CD4-positive, alpha-beta memory T cell (primary cell): ENCODE results near the gene MACROD2. TPM values are rescaled to one million over a fixed set of nuclear protein-coding genes. Genes with fewer than 3 reads are reported as not detected.

Experiments used
- CTCF ChIA-PET: fragments of 350-600 bp; sonication (Branson Sonifier 250); formaldehyde crosslinking; loops from one replicate; lab custom pipeline; 2021; ENCODE audit warnings: inconsistent platforms; ENCODE audit not compliant: partially characterized antibody; lab: Charles Lee
- POLR2A ChIA-PET: fragments of 350-600 bp; sonication (Branson Sonifier 250); formaldehyde crosslinking; loops from one replicate; lab custom pipeline; 2021; ENCODE audit not compliant: partially characterized antibody; lab: Charles Lee
- DNase-seq, 5 donors: peaks; one replicate each; pipeline versions ENCODE4 v3.0.0 to v3.0.0-alpha.2; 2020 to 2022; ENCODE audit warnings: mixed read lengths in 1 of 5
- H3K27ac ChIP-seq: one replicate; pipeline ENCODE4 v1.7.0; 2013; ENCODE audit warnings: low read depth, low read length
- H3K27me3 ChIP-seq: 2 replicates; pipeline ENCODE4 v1.7.0; 2013; ENCODE audit warnings: mild to moderate bottlenecking, low read length, moderate library complexity; ENCODE audit not compliant: insufficient read depth
- H3K36me3 ChIP-seq: 2 replicates; pipeline ENCODE4 v1.7.0; 2013; ENCODE audit warnings: mild to moderate bottlenecking, low read length, moderate library complexity; ENCODE audit not compliant: insufficient read depth
- H3K4me1 ChIP-seq: 2 replicates; pipeline ENCODE4 v1.7.0; 2013; ENCODE audit warnings: mild to moderate bottlenecking, low read length, moderate library complexity; ENCODE audit not compliant: insufficient read depth
- H3K4me3 ChIP-seq, 2 donors: one replicate each; pipeline ENCODE4 v1.7.0; 2013; ENCODE audit warnings: low read length in 2 of 2, mild to moderate bottlenecking in 1 of 2
- H3K9me3 ChIP-seq, 2 donors: one replicate each; pipeline ENCODE4 v1.7.0; 2013; ENCODE audit warnings: low read length in 2 of 2, control low read depth in 1 of 2; ENCODE audit not compliant: control insufficient read depth in 1 of 2
- H3K27ac Mint-ChIP-seq, 7 donors: one replicate each; pipeline ENCODE4 v1.8.0; 2020 to 2021; ENCODE audit warnings: mixed read lengths in 7 of 7, mild to moderate bottlenecking in 6 of 7, inconsistent platforms in 3 of 7, moderate library complexity in 3 of 7
- H3K27me3 Mint-ChIP-seq, 2 donors: one replicate each; pipeline ENCODE4 v1.8.0; 2020 to 2021; ENCODE audit warnings: mixed read lengths in 2 of 2
- H3K36me3 Mint-ChIP-seq, 2 donors: one replicate each; pipeline ENCODE4 v1.8.0; 2020 to 2021; ENCODE audit warnings: mixed read lengths in 2 of 2, inconsistent platforms in 1 of 2, mild to moderate bottlenecking in 1 of 2
- H3K4me1 Mint-ChIP-seq, 4 donors: one replicate each; pipeline ENCODE4 v1.8.0; 2020 to 2021; ENCODE audit warnings: mixed read lengths in 4 of 4, mild to moderate bottlenecking in 1 of 4
- H3K4me3 Mint-ChIP-seq, 8 donors: one replicate each; pipeline ENCODE4 v1.8.0; 2020 to 2021; ENCODE audit warnings: mixed read lengths in 8 of 8, mild to moderate bottlenecking in 7 of 8, moderate library complexity in 6 of 8, inconsistent platforms in 3 of 8
- H3K9me3 Mint-ChIP-seq, 8 donors: one replicate each; pipeline ENCODE4 v1.8.0; 2020 to 2021; ENCODE audit warnings: mixed read lengths in 8 of 8, mild to moderate bottlenecking in 5 of 8, inconsistent platforms in 3 of 8, moderate library complexity in 1 of 8
- intact Hi-C: fragments of 100-400 bp; cut with micrococcal nuclease; formaldehyde crosslinking; loops from one replicate; pipeline ENCODE4 v1.15.1; 2023
- polyA plus RNA-seq, 2 donors: library from polyadenylated mRNA; unstranded; fragments of 300-500 nt; fragmentation: Illumina TruSeq; gene quantifications; one replicate each; pipeline ENCODE4 v1.2.3, GENCODE V29; 2021
- total RNA-seq, 2 experiments: library from RNA; stranded (reverse); gene quantifications; one replicate each; pipeline ENCODE4 v1.2.3, GENCODE V29; 2021

MACROD2 gene
- total and polyA plus RNA-seq, 4 experiments from 2014 or later = not detected

GRCh38 chr20:15059438-15059837 lies 1064.1 kb downstream of the MACROD2 start:
- intact Hi-C loops = no loop called here
- H3K36me3 ChIP-seq = no peaks in the 10 kb centered on the region
- H3K36me3 Mint-ChIP-seq = no peaks in the 10 kb centered on the region
- H3K9me3 Mint-ChIP-seq = peaks cover 2 to 20% (median 9%) of the 10 kb centered on the region in 8 donors
- H3K4me3 Mint-ChIP-seq = no peak overlapping the region
- ChIA-PET CTCF (interaction anchor here (0.6 kb wide), 1 partner anchor 195 kb away, joined by 3 read pairs; no protein-coding TSS in a partner anchor), POLR2A (no interaction called here)
- no peaks in the 10 kb centered on the region for H3K27me3 ChIP-seq
- no peaks in the 10 kb centered on the region for H3K27me3 Mint-ChIP-seq
- H3K27ac Mint-ChIP-seq = no peak overlapping the region
- H3K27ac ChIP-seq = no peak overlapping the region
- no peak overlapping the region for H3K4me3 ChIP-seq
- H3K9me3 ChIP-seq = peaks cover 0 to 4% of the 10 kb centered on the region in 2 donors
- no peak for DNase-seq
- no peaks in the 10 kb centered on the region for H3K4me1 Mint-ChIP-seq
- no peaks in the 10 kb centered on the region for H3K4me1 ChIP-seq

- H3K4me3 ChIP-seq = no peak overlapping the region
- ChIA-PET POLR2A (no interaction called here), CTCF (interaction anchor here (0.6 kb wide), 1 partner anchor 194 kb away, joined by 3 read pairs; no protein-coding TSS in a partner anchor)
- intact Hi-C loops = no loop called here
- H3K36me3 ChIP-seq = no peaks in the 10 kb centered on the region
- H3K4me3 Mint-ChIP-seq = no peak overlapping the region
- H3K27ac Mint-ChIP-seq = no peak overlapping the region
- H3K27me3 ChIP-seq = no peaks in the 10 kb centered on the region
- H3K4me1 Mint-ChIP-seq = no peaks in the 10 kb centered on the region
- H3K9me3 Mint-ChIP-seq = peaks cover 1 to 22% (median 12%) of the 10 kb centered on the region in 8 donors
- no peaks in the 10 kb centered on the region for H3K4me1 ChIP-seq
- DNase-seq = no peak
- no peak overlapping the region for H3K27ac ChIP-seq
- H3K27me3 Mint-ChIP-seq = no peaks in the 10 kb centered on the region
- no peaks in the 10 kb centered on the region for H3K36me3 Mint-ChIP-seq
- H3K9me3 ChIP-seq = peaks cover 0 to 4% of the 10 kb centered on the region in 2 donors
Observed at GRCh38 chr20:15060265-15061060, 1065.1 kb downstream of the MACROD2 start.

- POLR2A ChIA-PET = no interaction called here
- Histone ChIP-seq H3K4me1 (no peaks in the 10 kb centered on the region), H3K27me3 (no peaks in the 10 kb centered on the region), H3K36me3 (no peaks in the 10 kb centered on the region), H3K9me3 (peaks cover 0 to 4% of the 10 kb centered on the region in 2 donors), H3K27ac (no peak overlapping the region), H3K4me3 (no peak overlapping the region)
- no peak for DNase-seq
- Mint-ChIP-seq H3K9me3 (peaks cover 1 to 24% (median 12%) of the 10 kb centered on the region in 8 donors), H3K4me1 (no peaks in the 10 kb centered on the region), H3K27me3 (no peaks in the 10 kb centered on the region), H3K36me3 (no peaks in the 10 kb centered on the region), H3K27ac (no peak overlapping the region), H3K4me3 (no peak overlapping the region)
- intact Hi-C loops = no loop called here
- CTCF ChIA-PET = no interaction called here
Observed at GRCh38 chr20:15061061-15061430, 1065.7 kb downstream of the MACROD2 start.

GRCh38 chr20:15061955-15062354 lies 1066.6 kb downstream of the MACROD2 start:
- Mint-ChIP-seq H3K4me3 (no peak overlapping the region), H3K9me3 (peaks cover 1 to 19% (median 9%) of the 10 kb centered on the region in 8 donors), H3K4me1 (no peaks in the 10 kb centered on the region), H3K36me3 (no peaks in the 10 kb centered on the region), H3K27me3 (no peaks in the 10 kb centered on the region), H3K27ac (no peak overlapping the region)
- Histone ChIP-seq H3K4me1 (no peaks in the 10 kb centered on the region), H3K27me3 (no peaks in the 10 kb centered on the region), H3K27ac (no peak overlapping the region), H3K36me3 (no peaks in the 10 kb centered on the region), H3K9me3 (peaks cover 0 to 4% of the 10 kb centered on the region in 2 donors), H3K4me3 (no peak overlapping the region)
- CTCF ChIA-PET = no interaction called here
- POLR2A ChIA-PET = no interaction called here
- intact Hi-C loops = no loop called here
- no peak for DNase-seq

GRCh38 chr20:15063081-15063480 lies 1067.8 kb downstream of the MACROD2 start:
- H3K36me3 Mint-ChIP-seq = no peaks in the 10 kb centered on the region

GRCh38 chr20:15064741-15065140 lies 1069.4 kb downstream of the MACROD2 start:
- Histone ChIP-seq H3K36me3 (no peaks in the 10 kb centered on the region), H3K4me3 (no peak overlapping the region), H3K27ac (no peak overlapping the region), H3K4me1 (no peaks in the 10 kb centered on the region), H3K27me3 (no peaks in the 10 kb centered on the region), H3K9me3 (peaks cover 0 to 4% of the 10 kb centered on the region in 2 donors)
- Mint-ChIP-seq H3K36me3 (no peaks in the 10 kb centered on the region), H3K4me1 (no peaks in the 10 kb centered on the region), H3K27me3 (no peaks in the 10 kb centered on the region), H3K9me3 (peaks cover 2 to 26% (median 14%) of the 10 kb centered on the region in 8 donors), H3K4me3 (no peak overlapping the region), H3K27ac (no peak overlapping the region)
- DNase-seq = no peak
- CTCF ChIA-PET = no interaction called here
- intact Hi-C loops = no loop called here
- POLR2A ChIA-PET = no interaction called here

More at GRCh38 chr20:15063081-15063480, 1067.8 kb downstream of the MACROD2 start:
- no peaks in the 10 kb centered on the region for H3K27me3 ChIP-seq
- CTCF ChIA-PET = no interaction called here
- no peak overlapping the region for H3K27ac ChIP-seq
- Mint-ChIP-seq H3K4me1 (no peaks in the 10 kb centered on the region), H3K27me3 (no peaks in the 10 kb centered on the region), H3K4me3 (no peak overlapping the region), H3K27ac (no peak overlapping the region), H3K9me3 (peaks cover 2 to 23% (median 10%) of the 10 kb centered on the region in 8 donors)
- no peak overlapping the region for H3K4me3 ChIP-seq
- intact Hi-C loops = no loop called here
- H3K36me3 ChIP-seq = no peaks in the 10 kb centered on the region
- no peak for DNase-seq
- no peaks in the 10 kb centered on the region for H3K4me1 ChIP-seq
- POLR2A ChIA-PET = no interaction called here
- H3K9me3 ChIP-seq = peaks cover 0 to 4% of the 10 kb centered on the region in 2 donors

- CTCF ChIA-PET = no interaction called here
- no peaks in the 10 kb centered on the region for H3K27me3 ChIP-seq
Observed at GRCh38 chr20:15065794-15066193, 1070.5 kb downstream of the MACROD2 start.

More at GRCh38 chr20:15065794-15066193, 1070.5 kb downstream of the MACROD2 start:
- H3K27ac ChIP-seq = no peak overlapping the region
- H3K9me3 ChIP-seq = peaks cover 0 to 4% of the 10 kb centered on the region in 2 donors
- H3K27ac Mint-ChIP-seq = no peak overlapping the region
- no peak overlapping the region for H3K4me3 Mint-ChIP-seq
- intact Hi-C loops = no loop called here
- POLR2A ChIA-PET = no interaction called here
- no peaks in the 10 kb centered on the region for H3K4me1 Mint-ChIP-seq
- no peaks in the 10 kb centered on the region for H3K36me3 ChIP-seq
- peaks cover 2 to 25% (median 13%) of the 10 kb centered on the region in 8 donors for H3K9me3 Mint-ChIP-seq
- no peaks in the 10 kb centered on the region for H3K36me3 Mint-ChIP-seq
- no peak overlapping the region for H3K4me3 ChIP-seq
- H3K4me1 ChIP-seq = no peaks in the 10 kb centered on the region
- DNase-seq = no peak
- no peaks in the 10 kb centered on the region for H3K27me3 Mint-ChIP-seq
